ENCODE results near the gene PPP1CA.

- TF ChIP-seq CEBPB (IDR thresholded peaks at IDR 0.05) = no peak
- no peak for TF ChIP-seq TFCP2L1 (CRISPR knock-in tag; IDR thresholded peaks at IDR 0.05)
- no peak for TF ChIP-seq CTCF (IDR thresholded peaks at IDR 0.05)
Observed at GRCh38 chr11:67368621-67369020, 33.0 kb downstream of the PPP1CA start.
